Keratinocyte (primary cell): Measurements from ENCODE around the gene ADGRB2. TPM values are rescaled to one million over a fixed set of nuclear protein-coding genes. Genes with fewer than 3 reads are reported as not detected.

Experiments used
- DNase-seq: peaks from one replicate; pipeline ENCODE4 v3.0.0-alpha.2; 2011; ENCODE audit warnings: low read depth, missing footprints, low spot score
- FAIRE-seq: peaks from 2 replicates; lab custom pipeline; 2011; peaks lifted over from hg19 to GRCh38; lab: Jason Lieb, UNC
- H2AFZ ChIP-seq: 2 replicates; pipeline ENCODE4 v1.6.0; 2012; ENCODE audit warnings: low read length, control low read depth, inconsistent platforms; ENCODE audit not compliant: control insufficient read depth
- H3K27ac ChIP-seq: 2 replicates; pipeline ENCODE4 v1.5.1; 2011; ENCODE audit warnings: low read length; ENCODE audit not compliant: control insufficient read depth, insufficient read depth
- H3K27me3 ChIP-seq: 3 replicates; pipeline ENCODE4 v1.6.0; 2011; ENCODE audit warnings: low read length; ENCODE audit not compliant: control insufficient read depth, insufficient read depth; ENCODE audit errors: extremely low read depth
- H3K36me3 ChIP-seq, 2 experiments: 2 replicates in 1 of 2; 3 replicates in 1 of 2; pipeline ENCODE4 v1.5.1; 2011; ENCODE audit warnings: low read length in 2 of 2, mild to moderate bottlenecking in 1 of 2; ENCODE audit not compliant: control insufficient read depth in 2 of 2, insufficient read depth in 2 of 2; ENCODE audit errors: extremely low read depth in 1 of 2
- H3K4me1 ChIP-seq: 3 replicates; pipeline ENCODE4 v1.5.1; 2011; ENCODE audit warnings: low read length; ENCODE audit not compliant: control insufficient read depth, insufficient read depth; ENCODE audit errors: extremely low read depth
- H3K4me2 ChIP-seq: 3 replicates; pipeline ENCODE4 v1.6.0; 2011; ENCODE audit warnings: low read depth, low read length; ENCODE audit not compliant: control insufficient read depth, insufficient read depth; ENCODE audit errors: extremely low read depth
- H3K4me3 ChIP-seq, 3 experiments: fragments of 200-600 bp in 1 of 3; sonication (generic) in 1 of 3; 2 replicates in 2 of 3; 3 replicates in 1 of 3; pipeline ENCODE4 v1.5.1; 2011 to 2016; ENCODE audit warnings: low read length in 3 of 3, mild to moderate bottlenecking in 3 of 3, control low read depth in 2 of 3, inconsistent platforms in 1 of 3, low read depth in 1 of 3, mixed read lengths in 1 of 3, mixed run types in 1 of 3, moderate library complexity in 1 of 3; ENCODE audit not compliant: control insufficient read depth in 2 of 3, insufficient read depth in 2 of 3; ENCODE audit errors: extremely low read depth in 1 of 3
- H3K79me2 ChIP-seq: 2 replicates; pipeline ENCODE4 v1.6.0; 2012; ENCODE audit warnings: low read length; ENCODE audit not compliant: control insufficient read depth, insufficient read depth
- H3K9ac ChIP-seq: 3 replicates; pipeline ENCODE4 v1.6.0; 2011; ENCODE audit warnings: low read length; ENCODE audit not compliant: control insufficient read depth, insufficient read depth; ENCODE audit errors: extremely low read depth
- H3K9me1 ChIP-seq: 3 replicates; pipeline ENCODE4 v1.6.0; 2011; ENCODE audit warnings: low read length; ENCODE audit not compliant: control insufficient read depth, insufficient read depth; ENCODE audit errors: extremely low read depth
- H3K9me3 ChIP-seq: 2 replicates; pipeline ENCODE4 v1.5.1; 2012; ENCODE audit warnings: low read depth, low read length; ENCODE audit not compliant: control insufficient read depth
- H4K20me1 ChIP-seq: 3 replicates; pipeline ENCODE4 v1.6.0; 2011; ENCODE audit warnings: low read length; ENCODE audit not compliant: control insufficient read depth, insufficient read depth; ENCODE audit errors: extremely low read depth
- EZH2 ChIP-seq: IDR thresholded peaks from one replicate; pipeline ENCODE4 v1.6.1; 2012; ENCODE audit warnings: inconsistent platforms, mild to moderate bottlenecking, low read length, moderate library complexity
- dilution Hi-C: fragments of 300-500 bp; cut with MboI; formaldehyde crosslinking; loops from one replicate; pipeline ENCODE4 v1.7.0; 2020; ENCODE audit warnings: low sequenced_read_pairs; ENCODE audit not compliant: extremely low pct_ligation_motif_present
- polyA plus RNA-seq, 5 experiments: library from polyadenylated mRNA; depleted of rRNA in 3 of 5; stranded (reverse) in 3 of 5; stranded (forward) in 1 of 5; unstranded in 1 of 5; fragments of >200 nt; gene quantifications; 1 replicate in 1 of 5; 2 replicates in 3 of 5; 3 replicates in 1 of 5; pipeline versions ENCODE4 v1.2.1 to v1.2.3, GENCODE V29; 2011 to 2012; ENCODE audit warnings: missing spikeins in 2 of 5, low read depth in 1 of 5, low replicate concordance in 1 of 5
- TF ChIP-seq, protein P1 (sequence below), 3 experiments: IDR thresholded peaks in 1 of 3; conservative IDR thresholded peaks in 1 of 3; optimal IDR thresholded peaks in 1 of 3; 2 replicates in 2 of 3; 3 replicates in 1 of 3; pipeline versions ENCODE3 to v1.5.1; 2011; ENCODE audit warnings: low read length in 3 of 3, mild to moderate bottlenecking in 3 of 3, moderate library complexity in 2 of 3, control low read depth in 1 of 3, inconsistent platforms in 1 of 3; ENCODE audit not compliant: insufficient read depth in 2 of 3; ENCODE audit errors: extremely low read depth in 1 of 3

Gene ADGRB2
- polyA plus RNA-seq, 1 donor (not counting 4 experiments of a cell fraction or from before 2014, with no cell fraction given): 0.68 TPM

- H2AFZ ChIP-seq: no peak overlapping the region
These were observed 23.1 kb upstream of the ADGRB2 start for GRCh38 chr1:31787261-31787660.

GRCh38 chr1:31786366-31787060 is 22.4 kb upstream of the ADGRB2 start:
- H3K36me3 ChIP-seq: no peaks in the 10 kb centered on the region
- no peak overlapping the region for H3K9ac ChIP-seq
- H2AFZ ChIP-seq: no peak overlapping the region
- no peak overlapping the region for H3K4me3 ChIP-seq
- H3K9me3 ChIP-seq: no peaks in the 10 kb centered on the region
- DNase-seq: no peak
- no peak overlapping the region for H3K27ac ChIP-seq
- no peak for FAIRE-seq
- no peaks in the 10 kb centered on the region for H3K27me3 ChIP-seq
- H4K20me1 ChIP-seq: no peaks in the 10 kb centered on the region
- no peaks in the 10 kb centered on the region for H3K9me1 ChIP-seq
- no peak for TF ChIP-seq EZH2
- TF ChIP-seq, protein P1, sequence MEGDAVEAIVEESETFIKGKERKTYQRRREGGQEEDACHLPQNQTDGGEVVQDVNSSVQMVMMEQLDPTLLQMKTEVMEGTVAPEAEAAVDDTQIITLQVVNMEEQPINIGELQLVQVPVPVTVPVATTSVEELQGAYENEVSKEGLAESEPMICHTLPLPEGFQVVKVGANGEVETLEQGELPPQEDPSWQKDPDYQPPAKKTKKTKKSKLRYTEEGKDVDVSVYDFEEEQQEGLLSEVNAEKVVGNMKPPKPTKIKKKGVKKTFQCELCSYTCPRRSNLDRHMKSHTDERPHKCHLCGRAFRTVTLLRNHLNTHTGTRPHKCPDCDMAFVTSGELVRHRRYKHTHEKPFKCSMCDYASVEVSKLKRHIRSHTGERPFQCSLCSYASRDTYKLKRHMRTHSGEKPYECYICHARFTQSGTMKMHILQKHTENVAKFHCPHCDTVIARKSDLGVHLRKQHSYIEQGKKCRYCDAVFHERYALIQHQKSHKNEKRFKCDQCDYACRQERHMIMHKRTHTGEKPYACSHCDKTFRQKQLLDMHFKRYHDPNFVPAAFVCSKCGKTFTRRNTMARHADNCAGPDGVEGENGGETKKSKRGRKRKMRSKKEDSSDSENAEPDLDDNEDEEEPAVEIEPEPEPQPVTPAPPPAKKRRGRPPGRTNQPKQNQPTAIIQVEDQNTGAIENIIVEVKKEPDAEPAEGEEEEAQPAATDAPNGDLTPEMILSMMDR (optimal IDR thresholded peaks at IDR 0.05 in 1 of 3, IDR thresholded peaks at IDR 0.05 in 1 of 3, conservative IDR thresholded peaks at IDR 0.05 in 1 of 3; ENCODE audit: extremely low read depth in 1 of 3, insufficient read depth in 2 of 3, low read length in 3 of 3): no peak
- no peaks in the 10 kb centered on the region for H3K79me2 ChIP-seq
- dilution Hi-C loops: no loop called here
- H3K4me1 ChIP-seq: peaks cover 11% of the 10 kb centered on the region
- H3K4me2 ChIP-seq: no peak overlapping the region

More at GRCh38 chr1:31787261-31787660, 23.1 kb upstream of the ADGRB2 start:
- Histone ChIP-seq H3K79me2 (no peaks in the 10 kb centered on the region), H3K4me1 (peaks cover 11% of the 10 kb centered on the region), H3K9ac (no peak overlapping the region), H3K27me3 (no peaks in the 10 kb centered on the region), H3K4me3 (no peak overlapping the region), H3K9me3 (no peaks in the 10 kb centered on the region), H4K20me1 (no peaks in the 10 kb centered on the region), H3K27ac (no peak overlapping the region), H3K36me3 (no peaks in the 10 kb centered on the region), H3K9me1 (no peaks in the 10 kb centered on the region), H3K4me2 (no peak overlapping the region)
- TF ChIP-seq, protein P1 (optimal IDR thresholded peaks at IDR 0.05 in 1 of 3, IDR thresholded peaks at IDR 0.05 in 1 of 3, conservative IDR thresholded peaks at IDR 0.05 in 1 of 3; ENCODE audit: extremely low read depth in 1 of 3, insufficient read depth in 2 of 3, low read length in 3 of 3): no peak
- TF ChIP-seq EZH2: no peak
- dilution Hi-C loops: no loop called here
- FAIRE-seq (no peak), DNase-seq (no peak)
